Large intestine (tissue), 3 donors: ENCODE data around the gene APRT. TPM values are rescaled to one million over a fixed set of nuclear protein-coding genes. Genes with fewer than 3 reads are reported as not detected.

Experiments used
- DNase-seq, 2 donors: peaks; one replicate each; pipeline versions ENCODE4 v3.0.0 to v3.0.0-alpha.2; 2013
- H3K27ac ChIP-seq: one replicate; pipeline ENCODE4 v1.5.1; 2013; ENCODE audit warnings: low read length
- H3K27me3 ChIP-seq: 2 replicates; pipeline ENCODE4 v1.6.1; 2013; ENCODE audit warnings: low read length; ENCODE audit not compliant: control insufficient read depth, insufficient read depth
- H3K36me3 ChIP-seq: 2 replicates; pipeline ENCODE4 v1.6.1; 2013; ENCODE audit warnings: low read length; ENCODE audit not compliant: control insufficient read depth, insufficient read depth
- H3K4me1 ChIP-seq: one replicate; pipeline ENCODE4 v1.6.1; 2013; ENCODE audit warnings: low read length; ENCODE audit not compliant: control insufficient read depth, insufficient read depth
- H3K4me3 ChIP-seq: one replicate; pipeline ENCODE4 v1.5.1; 2013; ENCODE audit warnings: low read length
- H3K9me3 ChIP-seq: one replicate; pipeline ENCODE4 v1.6.1; 2013; ENCODE audit warnings: mild to moderate bottlenecking, low read depth, low read length, moderate library complexity; ENCODE audit not compliant: control insufficient read depth
- WGBS: methylation state at CpG from one replicate; pipeline ENCODE4 v1.1.5; 2013; ENCODE audit warnings: low lambda C conversion rate; ENCODE audit not compliant: insufficient coverage; 5-methylcytosine and 5-hydroxymethylcytosine counted together
- polyA plus RNA-seq: library from polyadenylated mRNA; unstranded; fragments of 120-200 nt; gene quantifications from one replicate; pipeline ENCODE4 v1.2.1, GENCODE V29; 2013

APRT gene
- polyA plus RNA-seq, 1 donor: 117 TPM

DNA sequence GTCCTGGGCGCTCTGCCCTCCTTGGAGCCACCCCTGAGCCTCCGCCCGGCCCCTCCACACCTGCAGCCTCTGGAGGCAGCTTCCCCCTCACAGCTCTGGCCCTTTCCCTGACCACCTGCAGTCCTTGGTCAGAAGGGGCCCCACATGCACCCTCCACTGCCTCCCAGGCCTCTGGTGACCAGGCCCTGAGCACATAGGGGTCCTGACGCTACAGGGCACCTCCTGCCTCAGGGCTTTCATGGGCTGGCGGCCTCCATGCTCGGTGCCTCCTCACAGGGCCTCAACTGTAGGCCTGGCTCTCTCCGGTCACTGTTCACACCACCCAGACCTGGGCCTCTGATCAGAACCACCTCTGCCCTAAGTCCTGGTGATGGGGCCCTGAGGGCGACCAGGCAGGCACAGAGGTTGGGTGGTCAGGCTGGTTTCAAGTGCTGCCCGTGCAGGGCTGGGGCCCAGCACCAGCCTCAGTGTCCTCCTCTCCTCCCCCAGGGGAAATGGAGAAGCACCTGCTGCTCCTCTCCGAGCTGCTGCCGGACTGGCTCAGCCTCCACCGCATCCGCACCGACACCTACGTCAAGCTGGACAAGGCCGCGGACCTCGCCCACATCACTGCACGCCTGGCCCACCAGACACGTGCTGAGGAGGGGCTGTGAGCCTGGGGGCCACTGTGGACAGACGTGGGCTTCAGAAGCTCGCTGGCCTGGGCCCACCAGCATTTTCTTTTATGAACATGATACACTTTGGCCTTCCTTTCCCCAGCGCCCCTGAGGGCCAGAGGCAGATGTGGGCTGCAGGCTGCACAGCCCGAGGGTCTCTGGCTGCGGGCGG is 3.9 kb downstream of the APRT start:
- H3K9me3 ChIP-seq: peaks cover 5% of the 10 kb centered on the region
- no peak for DNase-seq
- H3K36me3 ChIP-seq: peaks cover 45% of the 10 kb centered on the region
- no peak overlapping the region for H3K4me3 ChIP-seq
- no peak overlapping the region for H3K27ac ChIP-seq
- WGBS: no CpG with 5 or more reads among the region's 26 CpGs
- peaks cover 34% of the 10 kb centered on the region for H3K4me1 ChIP-seq
- no peaks in the 10 kb centered on the region for H3K27me3 ChIP-seq

DNA sequence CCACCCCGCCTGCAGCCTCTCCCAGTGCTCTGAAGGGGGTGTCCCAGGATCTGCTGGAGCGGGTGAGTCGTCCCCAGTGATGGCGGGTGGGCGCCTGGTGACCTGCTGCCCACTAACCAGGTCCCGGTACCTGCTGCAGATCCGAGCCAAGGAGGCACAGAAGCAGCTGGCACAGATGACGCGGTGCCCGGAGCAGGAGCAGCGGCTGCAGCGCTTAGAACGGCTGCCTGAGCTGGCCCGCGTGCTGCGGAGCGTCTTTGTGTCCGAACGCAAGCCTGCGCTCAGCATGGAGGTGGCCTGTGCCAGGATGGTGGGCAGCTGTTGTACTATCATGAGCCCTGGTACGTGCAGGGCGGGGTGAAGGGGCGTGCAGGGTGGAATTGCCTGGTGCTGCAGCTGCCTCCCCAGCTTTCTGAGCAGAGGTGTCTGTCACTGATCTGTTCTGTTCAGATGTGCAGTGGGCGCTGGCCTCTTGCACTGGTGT is 4.5 kb downstream of the APRT start:
- Histone ChIP-seq H3K27me3 (no peaks in the 10 kb centered on the region), H3K27ac (no peak overlapping the region), H3K4me1 (peaks cover 28% of the 10 kb centered on the region), H3K9me3 (peaks cover 5% of the 10 kb centered on the region), H3K4me3 (no peak overlapping the region), H3K36me3 (peaks cover 45% of the 10 kb centered on the region)
- DNase-seq: no peak
- no CpG with 5 or more reads among the region's 24 CpGs for WGBS

DNA sequence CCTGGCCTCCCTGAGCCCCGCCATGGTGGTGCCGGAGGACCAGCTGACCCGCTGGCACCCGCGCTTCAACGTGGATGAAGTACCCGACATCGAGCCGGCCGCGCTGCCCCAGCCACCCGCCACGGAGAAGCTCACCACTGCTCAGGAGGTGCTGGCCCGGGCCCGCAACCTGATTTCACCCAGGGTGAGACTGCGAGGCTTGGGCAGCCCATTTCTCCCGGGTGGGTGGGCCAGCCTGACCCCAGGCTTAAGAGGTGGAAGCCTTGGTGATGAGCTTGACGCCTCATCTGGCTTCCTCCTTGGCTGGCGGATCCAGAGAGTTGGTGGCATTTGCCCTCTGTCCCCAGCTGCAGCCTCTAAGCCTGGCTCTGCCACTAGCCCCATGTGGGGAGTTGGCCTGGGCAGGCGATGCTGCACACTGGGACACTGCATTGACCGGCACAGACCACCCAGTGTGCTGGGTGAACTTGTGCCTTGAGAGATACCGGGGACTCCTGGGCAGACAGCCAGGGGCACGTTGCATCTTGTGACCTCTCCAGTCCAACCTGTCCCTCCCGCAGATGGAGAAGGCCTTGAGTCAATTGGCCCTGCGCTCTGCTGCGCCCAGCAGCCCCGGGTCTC is 5.1 kb downstream of the APRT start:
- Histone ChIP-seq H3K4me3 (no peak overlapping the region), H3K27me3 (no peaks in the 10 kb centered on the region), H3K9me3 (peaks cover 5% of the 10 kb centered on the region), H3K36me3 (peaks cover 45% of the 10 kb centered on the region), H3K27ac (no peak overlapping the region), H3K4me1 (peaks cover 28% of the 10 kb centered on the region)
- WGBS: no CpG with 5 or more reads among the region's 27 CpGs
- DNase-seq: no peak

DNA sequence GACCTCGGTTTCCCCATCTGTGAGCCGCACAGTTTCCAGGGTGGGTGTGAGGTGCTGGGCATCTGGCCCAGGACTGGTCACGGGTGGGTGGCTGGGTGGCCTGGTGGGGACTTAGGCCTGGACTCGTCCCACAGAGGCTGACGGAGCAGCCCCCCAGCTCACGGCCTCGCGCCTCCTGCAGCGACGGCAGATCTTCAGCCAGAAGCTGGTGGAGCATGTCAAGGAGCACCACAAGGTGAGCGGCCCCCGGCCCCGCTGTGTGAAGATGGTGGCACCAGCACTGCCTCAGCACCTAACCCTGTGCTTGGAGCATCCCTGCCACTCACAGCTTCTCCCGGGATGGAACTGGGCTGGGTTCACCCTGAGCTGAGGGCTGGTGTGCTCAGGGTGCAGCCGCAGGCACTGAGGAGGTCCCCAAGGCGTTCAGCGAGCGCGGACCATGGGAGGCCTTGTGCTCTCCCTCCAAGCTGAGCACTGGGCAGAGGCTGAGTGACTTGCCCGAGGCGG is 5.8 kb downstream of the APRT start:
- Histone ChIP-seq H3K4me1 (peaks cover 26% of the 10 kb centered on the region), H3K27ac (no peak overlapping the region), H3K27me3 (no peaks in the 10 kb centered on the region), H3K4me3 (no peak overlapping the region), H3K9me3 (peaks cover 5% of the 10 kb centered on the region), H3K36me3 (peaks cover 45% of the 10 kb centered on the region)
- WGBS: no CpG with 5 or more reads among the region's 21 CpGs
- no peak for DNase-seq

DNA sequence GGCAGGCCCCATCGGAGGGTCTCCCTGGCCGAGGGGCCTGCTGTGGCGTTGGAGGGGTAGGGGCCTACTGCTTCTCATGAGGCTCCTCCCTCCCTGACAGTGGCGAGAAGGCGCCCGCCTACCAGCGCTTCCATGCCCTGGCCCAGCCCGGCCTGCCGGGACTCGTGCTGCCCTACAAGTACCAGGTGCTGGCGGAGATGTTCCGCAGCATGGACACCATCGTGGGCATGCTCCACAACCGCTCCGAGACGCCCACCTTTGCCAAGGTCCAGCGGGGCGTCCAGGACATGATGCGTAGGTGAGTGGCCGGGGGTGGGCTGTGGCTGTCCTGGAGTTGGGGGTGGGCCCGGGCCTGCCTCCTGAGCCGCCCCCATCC is 6.4 kb downstream of the APRT start:
- no peaks in the 10 kb centered on the region for H3K27me3 ChIP-seq
- H3K36me3 ChIP-seq: peaks cover 45% of the 10 kb centered on the region
- no CpG with 5 or more reads among the region's 22 CpGs for WGBS
- no peak overlapping the region for H3K27ac ChIP-seq
- H3K9me3 ChIP-seq: peaks cover 5% of the 10 kb centered on the region
- DNase-seq: no peak
- H3K4me1 ChIP-seq: peaks cover 20% of the 10 kb centered on the region
- peak overlapping the region; percentile 68 for H3K4me3 ChIP-seq

DNA sequence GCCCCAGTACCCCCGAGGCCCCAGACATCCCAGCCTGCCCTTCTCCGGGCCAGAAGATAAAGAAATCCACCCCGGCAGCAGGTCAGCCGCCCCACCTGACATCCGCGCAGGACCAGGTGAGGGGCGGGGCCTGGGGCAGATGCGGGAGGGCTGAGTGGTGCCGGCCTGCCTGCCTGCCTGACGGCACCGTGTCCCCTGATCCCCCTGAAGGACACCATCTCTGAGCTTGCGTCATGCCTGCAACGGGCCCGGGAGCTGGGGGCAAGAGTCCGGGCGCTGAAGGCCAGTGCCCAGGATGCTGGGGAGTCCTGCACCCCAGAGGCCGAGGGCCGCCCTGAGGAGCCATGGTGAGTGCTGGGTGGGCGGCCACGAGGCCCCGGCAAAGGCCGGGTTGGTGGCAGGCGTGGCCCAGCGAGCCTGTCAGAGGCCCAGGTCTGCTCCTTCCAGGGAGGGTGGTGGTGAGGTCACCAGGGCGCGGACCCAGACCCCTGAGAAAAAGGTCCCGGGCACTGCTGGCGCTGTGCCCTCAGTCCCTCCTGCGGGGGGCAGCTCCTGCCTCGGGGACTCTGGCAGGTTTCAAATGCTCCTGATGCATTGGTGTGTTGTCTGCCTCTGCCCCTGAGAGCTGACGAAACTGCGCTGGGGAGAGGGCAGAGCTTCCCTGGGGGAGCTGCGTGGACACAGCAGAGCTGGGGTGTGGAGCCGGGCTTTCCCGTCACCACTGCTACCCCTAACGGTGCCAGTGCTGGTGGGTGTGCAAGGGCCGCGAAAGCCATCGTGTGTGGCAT is 7.0 kb downstream of the APRT start:
- H3K27ac ChIP-seq: no peak overlapping the region
- H3K27me3 ChIP-seq: no peaks in the 10 kb centered on the region
- peak; percentile 70 to 86 for DNase-seq
- H3K4me1 ChIP-seq: peaks cover 15% of the 10 kb centered on the region
- peaks cover 39% of the 10 kb centered on the region for H3K36me3 ChIP-seq
- peak overlapping the region; percentile 68 for H3K4me3 ChIP-seq
- peaks cover 5% of the 10 kb centered on the region for H3K9me3 ChIP-seq
- WGBS: no CpG with 5 or more reads among the region's 39 CpGs

DNA sequence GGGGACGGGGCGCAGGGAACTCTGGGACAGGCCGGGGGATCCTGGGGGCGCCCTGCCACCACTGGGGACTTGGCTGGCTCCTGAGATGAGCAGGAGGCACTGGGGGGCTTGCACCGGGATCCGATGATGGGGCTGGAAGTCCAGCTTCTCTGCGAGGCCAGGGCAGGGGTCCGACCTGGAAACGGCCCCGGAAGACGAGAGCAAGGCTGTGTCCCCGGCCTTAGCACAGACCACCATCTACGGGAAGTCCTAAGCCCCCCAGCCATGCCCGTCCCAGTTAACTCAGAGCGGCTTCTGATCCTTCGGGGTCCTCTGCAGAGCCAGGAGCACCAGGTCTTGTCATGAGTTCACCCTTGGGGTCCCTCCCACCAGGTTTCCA is 7.6 kb downstream of the APRT start:
- Histone ChIP-seq H3K4me1 (peaks cover 15% of the 10 kb centered on the region), H3K36me3 (peaks cover 34% of the 10 kb centered on the region), H3K4me3 (peak overlapping the region; percentile 68), H3K27ac (no peak overlapping the region), H3K9me3 (peaks cover 5% of the 10 kb centered on the region), H3K27me3 (no peaks in the 10 kb centered on the region)
- no CpG with 5 or more reads among the region's 16 CpGs for WGBS
- no peak for DNase-seq

DNA sequence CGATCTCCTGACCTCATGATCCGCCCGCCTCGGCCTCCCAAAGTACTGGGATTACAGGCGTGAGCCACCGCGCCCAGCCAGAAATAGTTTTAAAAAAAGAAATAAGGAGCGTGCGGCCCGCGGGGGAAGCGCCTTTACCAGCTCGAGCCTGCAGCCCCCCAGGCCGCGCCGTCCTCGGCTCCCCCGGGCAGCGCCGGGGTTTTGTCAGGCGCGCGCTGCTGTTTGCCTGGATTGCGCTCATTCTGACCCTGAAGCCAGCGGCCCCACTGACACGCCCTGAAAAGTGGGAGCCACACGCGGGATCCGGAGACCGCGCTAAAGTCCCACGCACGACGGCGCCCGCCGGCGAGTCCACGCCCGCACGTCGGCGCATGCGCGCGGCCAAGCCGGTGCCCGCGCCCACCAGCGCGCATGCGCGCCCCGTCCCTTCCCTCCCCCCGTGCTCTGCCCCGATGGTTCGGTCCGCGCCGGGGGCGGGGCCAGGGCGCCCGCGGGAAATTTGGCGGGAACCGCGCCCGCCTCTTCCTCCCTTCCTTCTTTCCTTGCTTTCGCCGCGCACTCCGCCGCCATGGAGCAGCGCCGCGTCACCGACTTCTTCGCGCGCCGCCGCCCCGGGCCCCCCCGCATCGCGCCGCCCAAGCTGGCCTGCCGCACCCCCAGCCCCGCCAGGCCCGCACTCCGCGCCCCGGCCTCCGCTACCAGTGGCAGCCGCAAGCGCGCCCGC is 8.3 kb downstream of the APRT start, which contains the start of gene CDT1:
TSS of gene CDT1 (plus strand) at position 526 of the 724 bp plus-strand sequence. CDS start at position 569, 43 bp downstream.
- peaks cover 15% of the 10 kb centered on the region for H3K4me1 ChIP-seq
- peak within 1 kb of the TSS; percentile 83 for H3K4me3 ChIP-seq
- no peaks in the 10 kb centered on the region for H3K27me3 ChIP-seq
- H3K9me3 ChIP-seq: peaks cover 5% of the 10 kb centered on the region
- DNase-seq: peak; percentile 76 to 80
- H3K36me3 ChIP-seq: peaks cover 27% of the 10 kb centered on the region
- no CpG with 5 or more reads among the region's 98 CpGs for WGBS
- H3K27ac ChIP-seq: peak within 1 kb of the TSS; percentile 81

DNA sequence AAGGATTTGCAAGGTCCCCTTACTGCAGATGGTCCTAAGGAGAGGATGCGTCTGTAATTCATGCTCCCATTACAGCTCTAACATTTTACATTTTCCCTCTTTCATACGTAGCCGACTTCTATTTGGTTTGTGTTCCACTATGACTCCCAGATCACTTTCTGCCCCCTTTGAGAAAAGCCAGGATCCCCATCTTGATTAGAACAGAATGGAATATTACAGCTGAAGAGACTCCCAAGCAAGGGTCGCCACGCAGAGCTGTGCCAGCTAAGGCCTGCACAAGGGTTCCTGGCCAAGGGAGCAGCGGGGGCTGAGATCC is 11.5 kb downstream of the APRT start:
- WGBS: no CpG with 5 or more reads among the region's 6 CpGs
- Histone ChIP-seq H3K27ac (no peak overlapping the region), H3K9me3 (peaks cover 5% of the 10 kb centered on the region), H3K36me3 (peaks cover 4% of the 10 kb centered on the region), H3K27me3 (no peaks in the 10 kb centered on the region), H3K4me3 (no peak overlapping the region), H3K4me1 (peaks cover 12% of the 10 kb centered on the region)
- no peak for DNase-seq
